ENCODE data around the gene CASR. TPM values are rescaled to one million over a fixed set of nuclear protein-coding genes. Genes with fewer than 3 reads are reported as not detected.
"Not testable (repeated sequence)": the region's sequence is repeated elsewhere in the genome, so short reads cannot be mapped to it uniquely, and the experiment has no call there.

CASR gene
- total RNA-seq, 4 donors from 2014 or later = 0.04 TPM; not detected in 3

GRCh38 chr3:122167630-122168029, 15.8 kb upstream of the CASR start:
- no peak for ATAC-seq

GRCh38 chr3:122168044-122168443, 15.4 kb upstream of the CASR start:
- H3K4me1 ChIP-seq = no peaks in the 10 kb centered on the region
- peaks cover 0 to 6% (median 0%) of the 10 kb centered on the region in 3 donors for H3K9me3 ChIP-seq
- 0% methylated on average over 1 of the region's 3 CpGs; no CpG with 5 or more reads in 1 of the 2 donors for whole genome bisulfite sequencing, 2 donors (ENCODE audit: low coverage in 1 of 2)
- H3K27ac ChIP-seq = no peak overlapping the region
- no peak for TF ChIP-seq POLR2A (IDR thresholded peaks at IDR 0.05)
- no peak for TF ChIP-seq EP300 (IDR thresholded peaks at IDR 0.05)
- no peak for TF ChIP-seq CTCF (IDR thresholded peaks at IDR 0.05)
- TF ChIP-seq POLR2AphosphoS5 (IDR thresholded peaks at IDR 0.05) = no peak
- no peaks in the 10 kb centered on the region for H3K36me3 ChIP-seq
- ATAC-seq = no peak
- no peaks in the 10 kb centered on the region for H3K27me3 ChIP-seq
- no peak overlapping the region for H3K4me3 ChIP-seq

More at GRCh38 chr3:122167630-122168029, 15.8 kb upstream of the CASR start:
- no peak for TF ChIP-seq POLR2A (IDR thresholded peaks at IDR 0.05)
- no peak for TF ChIP-seq POLR2AphosphoS5 (IDR thresholded peaks at IDR 0.05)
- no peak for TF ChIP-seq CTCF (IDR thresholded peaks at IDR 0.05)
- TF ChIP-seq EP300 (IDR thresholded peaks at IDR 0.05) = no peak
- Histone ChIP-seq H3K27ac (no peak overlapping the region), H3K4me1 (no peaks in the 10 kb centered on the region), H3K4me3 (no peak overlapping the region), H3K27me3 (no peaks in the 10 kb centered on the region), H3K36me3 (no peaks in the 10 kb centered on the region), H3K9me3 (peaks cover 0 to 6% (median 0%) of the 10 kb centered on the region in 3 donors)

- H3K27ac ChIP-seq = no peak overlapping the region
- no peak for TF ChIP-seq POLR2AphosphoS5 (IDR thresholded peaks at IDR 0.05)
- TF ChIP-seq POLR2A (IDR thresholded peaks at IDR 0.05) = no peak
- TF ChIP-seq CTCF (IDR thresholded peaks at IDR 0.05) = no peak
- TF ChIP-seq EP300 (IDR thresholded peaks at IDR 0.05) = no peak
Observed at GRCh38 chr3:122169911-122170310, 13.6 kb upstream of the CASR start.

GRCh38 chr3:122171361-122171760, 12.1 kb upstream of the CASR start:
- H3K4me1 ChIP-seq, ATAC-seq, H3K36me3 ChIP-seq, H3K9me3 ChIP-seq, H3K4me3 ChIP-seq, H3K27me3 ChIP-seq, H3K27ac ChIP-seq: not testable (repeated sequence)
- 36% methylated on average over 2 of the region's 2 CpGs; no CpG with 5 or more reads in 1 of the 2 donors for WGBS, 2 donors (ENCODE audit: low coverage in 1 of 2)

More at GRCh38 chr3:122169911-122170310, 13.6 kb upstream of the CASR start:
- H3K4me3 ChIP-seq = no peak overlapping the region
- 66 to 67% methylated on average over 2 to 3 of the region's 3 CpGs for WGBS, 2 donors (ENCODE audit: low coverage in 1 of 2)
- no peak for ATAC-seq
- no peaks in the 10 kb centered on the region for H3K36me3 ChIP-seq
- no peaks in the 10 kb centered on the region for H3K4me1 ChIP-seq
- peaks cover 0 to 6% (median 0%) of the 10 kb centered on the region in 3 donors for H3K9me3 ChIP-seq
- no peaks in the 10 kb centered on the region for H3K27me3 ChIP-seq

GRCh38 chr3:122178711-122179110, 4.8 kb upstream of the CASR start:
- H3K9me3 ChIP-seq = peaks cover 0 to 5% (median 0%) of the 10 kb centered on the region in 3 donors
- H3K27me3 ChIP-seq = peaks cover 32% of the 10 kb centered on the region
- ATAC-seq = no peak
- TF ChIP-seq CTCF (IDR thresholded peaks at IDR 0.05) = no peak
- no peak for TF ChIP-seq POLR2A (IDR thresholded peaks at IDR 0.05)
- TF ChIP-seq EP300 (IDR thresholded peaks at IDR 0.05) = no peak
- no peak for TF ChIP-seq POLR2AphosphoS5 (IDR thresholded peaks at IDR 0.05)
- no peak overlapping the region for H3K4me3 ChIP-seq
- no peaks in the 10 kb centered on the region for H3K36me3 ChIP-seq
- 87 to 94% methylated on average over 2 to 5 of the region's 5 CpGs for WGBS, 2 donors (ENCODE audit: low coverage in 1 of 2)
- peaks cover 0 to 3% (median 0%) of the 10 kb centered on the region in 3 donors for H3K4me1 ChIP-seq
- H3K27ac ChIP-seq = no peak overlapping the region

Data from gastroesophageal sphincter (tissue), 4 donors.